ENCODE measurements around the gene C6orf136.
A peak's percentile ranks its signal among the peaks of the same experiment; 100 is the strongest.

The C6orf136 gene

DNA sequence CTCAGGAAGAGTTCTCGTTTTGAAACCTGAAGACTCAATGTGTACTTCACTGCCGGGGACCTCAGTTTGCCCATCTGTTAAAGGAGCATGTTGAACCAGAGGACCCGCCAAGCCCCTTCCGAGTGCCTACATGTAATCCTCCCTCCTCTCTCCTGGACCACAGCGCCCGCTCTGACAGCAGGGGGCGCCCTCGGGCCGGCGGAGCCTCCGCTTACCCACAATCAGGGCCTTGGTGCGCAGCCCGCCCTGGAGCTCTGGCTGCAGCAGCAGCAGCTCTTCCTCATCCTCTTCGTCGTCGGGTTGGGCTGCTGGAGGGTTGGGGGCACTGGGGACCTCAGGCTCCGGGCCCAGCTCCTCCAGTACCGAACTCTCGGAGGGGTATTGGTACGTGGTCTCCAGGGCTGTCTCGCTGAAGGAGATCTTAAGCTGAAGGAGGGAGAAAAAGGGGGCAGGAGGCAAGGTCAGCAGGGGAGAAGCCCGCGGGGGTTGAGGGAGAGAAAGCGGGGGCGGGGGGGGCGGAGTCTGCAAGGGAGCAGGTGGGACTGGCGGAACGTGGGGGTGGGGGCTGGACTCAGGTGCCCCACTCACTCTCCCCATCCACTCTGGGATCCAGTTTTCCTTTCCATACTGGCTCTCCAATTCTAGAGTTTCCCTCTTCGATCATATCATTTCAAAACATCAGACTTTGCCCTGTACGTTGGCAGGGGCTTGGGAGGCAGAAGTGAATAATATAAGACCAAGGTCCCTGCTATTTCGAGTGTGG, 32.2 kb downstream of the C6orf136 start:
- in situ Hi-C loops (cut with HindIII; ENCODE audit: low sequenced_read_pairs), result no loop called here
- peak overlapping the region; percentile 25 for H3K4me3 ChIP-seq (ENCODE audit: low read depth, low read length)
- DNase-seq (ENCODE audit: low read depth, low spot score), result peak; percentile 81
- peak; percentile 95 for TF ChIP-seq CTCF (IDR thresholded peaks at IDR 0.05; ENCODE audit: low read depth, low read length)

DNA sequence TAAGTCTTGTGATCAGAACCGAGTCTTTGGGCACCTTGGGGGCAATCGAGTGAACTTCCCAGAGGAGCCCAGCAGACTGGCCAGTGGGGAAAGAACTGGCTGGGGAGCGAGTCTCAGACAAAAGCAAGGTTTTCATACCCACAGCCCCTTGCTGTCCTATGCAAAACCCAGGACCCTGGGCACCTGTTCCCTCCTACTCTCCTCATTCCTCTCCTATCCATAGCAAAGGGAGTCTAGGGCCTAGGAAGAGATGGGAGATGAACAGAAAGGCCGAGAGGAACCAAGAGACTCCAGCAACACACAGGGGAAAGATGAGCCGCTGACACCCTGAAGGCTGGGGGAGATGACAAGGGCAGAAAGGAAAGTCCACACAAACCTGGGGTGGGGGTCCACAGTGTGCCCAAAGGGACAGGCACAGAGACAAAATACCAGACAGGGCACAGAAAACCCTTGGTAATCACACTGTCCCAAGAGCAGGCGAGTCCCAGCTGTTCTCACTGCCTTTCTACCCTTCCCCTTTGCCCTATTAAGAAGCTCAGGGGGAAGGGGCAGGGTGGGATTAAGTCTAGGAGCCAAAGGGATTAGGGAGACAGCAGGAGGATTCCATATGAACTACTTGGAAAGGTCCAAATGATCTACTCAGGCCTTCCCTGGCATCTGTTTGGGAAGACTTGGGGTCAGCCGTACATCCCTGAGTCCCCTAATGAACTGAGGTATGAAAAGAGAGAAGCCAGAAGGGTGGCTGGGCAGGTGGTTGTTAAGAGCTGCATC, 33.0 kb downstream of the C6orf136 start:
- TF ChIP-seq CTCF (IDR thresholded peaks at IDR 0.05; ENCODE audit: low read depth, low read length), result no peak
- in situ Hi-C loops (cut with HindIII; ENCODE audit: low sequenced_read_pairs), result no loop called here
- H3K4me3 ChIP-seq (ENCODE audit: low read depth, low read length), result no peak overlapping the region
- DNase-seq (ENCODE audit: low read depth, low spot score), result no peak

DNA sequence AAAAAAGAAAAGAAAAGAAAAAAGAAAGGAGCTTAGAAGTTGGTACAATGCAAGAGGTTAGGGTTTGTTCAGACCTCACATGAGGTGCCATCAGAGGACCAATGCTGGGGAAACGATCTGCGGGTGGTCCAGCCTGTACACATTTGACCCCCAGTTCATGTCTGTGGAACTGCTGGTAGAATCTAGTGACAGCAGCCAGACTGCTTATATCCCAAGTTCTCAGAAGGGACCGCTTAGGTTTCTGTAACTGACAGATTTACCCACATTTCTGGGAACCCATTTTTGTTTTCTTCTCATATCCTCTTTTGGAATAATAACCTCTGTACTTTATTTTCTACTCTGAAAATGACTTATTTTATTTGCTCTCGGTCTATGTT, 34.8 kb downstream of the C6orf136 start:
- no peak for DNase-seq (ENCODE audit: low read depth, low spot score)
- in situ Hi-C loops (cut with HindIII; ENCODE audit: low sequenced_read_pairs), result no loop called here
- TF ChIP-seq CTCF (IDR thresholded peaks at IDR 0.05; ENCODE audit: low read depth, low read length), result no peak
- H3K4me3 ChIP-seq (ENCODE audit: low read depth, low read length), result peak overlapping the region; percentile 87

- in situ Hi-C loops (cut with HindIII; ENCODE audit: low sequenced_read_pairs), result no loop called here
- peak; percentile 94 for DNase-seq (ENCODE audit: low read depth, low spot score)
- TF ChIP-seq CTCF (IDR thresholded peaks at IDR 0.05; ENCODE audit: low read depth, low read length), result no peak
- H3K4me3 ChIP-seq (ENCODE audit: low read depth, low read length), result peak overlapping the region; percentile 87
These were observed 35.5 kb downstream of the C6orf136 start for GRCh38 chr6:30682143-30683117.

DNA sequence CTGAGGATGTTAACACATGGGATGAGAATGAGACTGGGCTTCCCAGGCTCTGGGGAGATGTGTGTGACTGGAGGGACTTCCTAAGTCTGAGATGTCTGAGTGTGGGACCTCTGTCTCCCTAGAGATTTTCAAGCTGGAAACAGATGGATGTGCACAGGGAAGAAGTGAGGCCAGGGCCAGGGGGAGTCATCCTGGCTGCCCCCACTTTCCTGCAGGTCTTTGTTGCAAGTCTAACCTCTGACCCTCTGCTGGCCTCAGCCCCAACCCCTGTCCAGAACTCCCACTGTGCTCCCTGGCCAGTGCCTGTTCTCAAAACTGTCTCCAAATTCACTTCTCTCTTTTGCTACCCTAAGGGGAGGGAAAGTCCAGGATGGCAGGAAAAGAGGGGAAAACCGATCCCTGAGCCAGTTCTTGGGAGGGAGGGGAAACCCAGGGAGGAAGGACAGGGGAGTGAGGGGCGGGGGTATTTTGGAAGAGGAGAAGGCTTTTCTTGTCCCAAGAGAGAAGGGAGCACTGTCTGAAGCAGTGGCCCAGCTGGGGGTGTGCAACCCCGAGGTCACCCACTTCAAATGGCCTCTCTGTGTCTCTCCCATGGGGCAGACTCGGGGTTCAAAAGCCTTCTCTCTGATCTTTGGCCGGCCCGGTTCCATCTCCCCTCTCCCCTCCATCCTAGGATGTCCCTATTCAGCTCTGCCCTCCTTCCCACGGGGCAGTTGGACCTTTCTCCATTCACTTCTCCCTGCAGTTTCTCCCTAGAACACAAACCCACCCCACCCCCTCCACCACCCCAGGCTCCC, 36.4 kb downstream of the C6orf136 start:
- no peak for TF ChIP-seq CTCF (IDR thresholded peaks at IDR 0.05; ENCODE audit: low read depth, low read length)
- no peak for DNase-seq (ENCODE audit: low read depth, low spot score)
- H3K4me3 ChIP-seq (ENCODE audit: low read depth, low read length), result peak overlapping the region; percentile 87
- in situ Hi-C loops (cut with HindIII; ENCODE audit: low sequenced_read_pairs), result no loop called here

All from astrocyte of the spinal cord (primary cell).